GM18951 (cell line): ENCODE data around the gene SLC4A5.
"Not testable (repeated sequence)": the region's sequence is repeated elsewhere in the genome, so short reads cannot be mapped to it uniquely, and the experiment has no call there.

Experiments used
- POLR2A ChIP-seq: IDR thresholded peaks from 4 replicates; pipeline ENCODE4 v1.6.1; 2011; ENCODE audit warnings: mild to moderate bottlenecking; ENCODE audit not compliant: insufficient read length, insufficient read depth; ENCODE audit errors: extremely low read depth
- in situ Hi-C: fragments of 300-500 bp; cut with MboI; formaldehyde crosslinking; loops from one replicate; pipeline ENCODE4 v1.12.0; 2022; ENCODE audit warnings: low sequenced_read_pairs, mixed read lengths, inconsistent platforms; ENCODE audit not compliant: unreplicated experiment

Gene SLC4A5

GRCh38 chr2:74347303-74347702, 4.1 kb upstream of the SLC4A5 start:
- in situ Hi-C loops, result no loop called here

GRCh38 chr2:74345272-74345943, 2.2 kb upstream of the SLC4A5 start:
- no peak for TF ChIP-seq POLR2A
- in situ Hi-C loops, result no loop called here

More at GRCh38 chr2:74347303-74347702, 4.1 kb upstream of the SLC4A5 start:
- no peak for TF ChIP-seq POLR2A

GRCh38 chr2:74336227-74336626, 7.0 kb downstream of the SLC4A5 start:
- in situ Hi-C loops, result not testable (repeated sequence)

- no peak for TF ChIP-seq POLR2A
- in situ Hi-C loops, result no loop called here
Observed at GRCh38 chr2:74334931-74335333, 8.3 kb downstream of the SLC4A5 start.

- in situ Hi-C loops, result no loop called here
- TF ChIP-seq POLR2A, result no peak
Observed at GRCh38 chr2:74333896-74334586, 9.2 kb downstream of the SLC4A5 start.

GRCh38 chr2:74333175-74333574, 10.0 kb downstream of the SLC4A5 start:
- no peak for TF ChIP-seq POLR2A
- in situ Hi-C loops, result no loop called here

- TF ChIP-seq POLR2A, result no peak
- in situ Hi-C loops, result no loop called here
Observed at GRCh38 chr2:74332550-74333174, 10.6 kb downstream of the SLC4A5 start.

- in situ Hi-C loops, result no loop called here
- TF ChIP-seq POLR2A, result no peak
Observed at GRCh38 chr2:74328573-74328972, 14.6 kb downstream of the SLC4A5 start.

GRCh38 chr2:74328074-74328473, 15.1 kb downstream of the SLC4A5 start:
- TF ChIP-seq POLR2A, result no peak
- in situ Hi-C loops, result no loop called here

- in situ Hi-C loops, result no loop called here
- TF ChIP-seq POLR2A, result no peak
Observed at GRCh38 chr2:74327627-74328026, 15.6 kb downstream of the SLC4A5 start.

- TF ChIP-seq POLR2A, result no peak
- in situ Hi-C loops, result no loop called here
Observed at GRCh38 chr2:74327199-74327598, 16.0 kb downstream of the SLC4A5 start.

- TF ChIP-seq POLR2A, result no peak
- in situ Hi-C loops, result no loop called here
Observed at GRCh38 chr2:74325815-74326214, 17.4 kb downstream of the SLC4A5 start.

GRCh38 chr2:74321737-74322136, 21.5 kb downstream of the SLC4A5 start:
- in situ Hi-C loops, result no loop called here
- TF ChIP-seq POLR2A, result no peak

- TF ChIP-seq POLR2A, result no peak
- in situ Hi-C loops, result no loop called here
Observed at GRCh38 chr2:74317701-74318100, 25.5 kb downstream of the SLC4A5 start.
